Measurements from ENCODE around the gene SUSD3. TPM values are rescaled to one million over a fixed set of nuclear protein-coding genes. Genes with fewer than 3 reads are reported as not detected.

The SUSD3 gene
- total and polyA plus RNA-seq, 2 of the 4 experiments (the other 2 are of a cell fraction), result 0.54 to 1.5 TPM

DNA sequence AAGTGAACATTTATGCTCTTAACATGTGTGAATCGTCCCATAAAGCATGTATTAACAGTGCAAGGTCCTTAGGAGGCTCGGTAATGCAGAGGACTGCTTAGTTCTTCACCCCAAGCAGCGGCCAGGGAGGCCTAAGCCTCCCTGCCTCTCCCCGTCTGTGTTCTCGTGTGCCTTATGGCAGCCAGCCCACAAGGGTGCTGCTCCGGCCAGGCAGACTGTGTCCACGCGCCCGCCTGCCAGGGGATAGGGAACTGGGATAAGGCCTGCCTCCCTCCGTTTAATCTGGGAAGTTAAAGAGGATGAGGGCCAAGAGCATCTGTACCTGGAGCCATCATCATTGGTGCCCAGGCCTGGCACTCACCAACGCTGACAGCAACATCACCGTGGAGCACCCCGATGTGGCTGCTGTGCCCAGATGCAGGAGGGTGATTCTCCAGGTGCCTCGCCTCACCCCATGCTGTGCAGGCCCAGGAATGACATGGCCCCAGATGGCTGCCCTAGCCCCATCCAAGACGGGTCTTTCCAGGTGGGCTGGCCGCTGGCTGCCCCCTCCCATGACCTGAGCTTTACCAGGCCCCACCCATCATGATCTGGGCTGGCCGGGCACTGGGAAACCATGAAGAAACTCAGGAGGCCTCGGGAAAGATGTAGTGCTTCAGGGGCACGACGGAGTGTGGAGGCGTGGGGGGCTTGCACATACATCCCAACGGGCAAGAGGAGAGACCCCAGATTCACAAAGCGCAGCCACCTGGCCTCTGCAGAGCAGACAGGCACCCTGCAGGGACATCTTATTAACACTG, 35.6 kb upstream of the SUSD3 start:
- intact Hi-C loops (cut with micrococcal nuclease), result no loop called here
- DNase-seq, result no peak

More for the DNA sequence above, 35.6 kb upstream of the SUSD3 start:
- no peaks in the 10 kb centered on the region for H3K79me1 ChIP-seq (ENCODE audit: low read depth in 1 of 2, low read length in 2 of 2)
- no peak overlapping the region for H2BK120ac ChIP-seq (ENCODE audit: low read depth, low read length)
- no peak overlapping the region for H2BK20ac ChIP-seq (ENCODE audit: low read depth, low read length)
- H3K9me3 ChIP-seq (ENCODE audit: control insufficient read depth, insufficient read depth, low read length), result no peaks in the 10 kb centered on the region
- no peak overlapping the region for H2BK15ac ChIP-seq (ENCODE audit: low read depth, low read length)
- no peak overlapping the region for H3K23ac ChIP-seq (ENCODE audit: low read depth, low read length)
- peaks cover 8% of the 10 kb centered on the region for H3K27me3 ChIP-seq (ENCODE audit: control insufficient read depth, insufficient read depth, low read length)
- no peaks in the 10 kb centered on the region for H3K4me1 ChIP-seq (ENCODE audit: control insufficient read depth, insufficient read depth, low read length)
- no peak overlapping the region for H3K4ac ChIP-seq (ENCODE audit: low read depth, low read length)
- WGBS, 2 experiments (ENCODE audit: extremely low coverage in 2 of 2, insufficient read length in 1 of 2), result 77% methylated on average over 13 of the region's 23 CpGs; no CpG with 5 or more reads in 1 of the 2 experiments
- dilution Hi-C loops (cut with HindIII; ENCODE audit: low sequenced_read_pairs, unreplicated experiment), result no loop called here
- H4K20me1 ChIP-seq (ENCODE audit: insufficient read depth, low read length), result no peaks in the 10 kb centered on the region
- H2AK5ac ChIP-seq (ENCODE audit: low read depth, low read length), result no peak overlapping the region
- TF ChIP-seq MXI1 (IDR thresholded peaks at IDR 0.05; ENCODE audit: borderline replicate concordance, low read depth, low read length) (no peak), SMC3 (IDR thresholded peaks at IDR 0.05; ENCODE audit: low read depth, low read length) (no peak), MAFK (IDR thresholded peaks at IDR 0.05; ENCODE audit: low read depth, low read length) (no peak), FOS (IDR thresholded peaks at IDR 0.05; ENCODE audit: low read depth, low read length) (no peak), RFX5 (IDR thresholded peaks at IDR 0.05; ENCODE audit: low read depth, low read length) (no peak), CHD1 (IDR thresholded peaks at IDR 0.05; ENCODE audit: low read depth, low read length) (no peak), RAD21 (IDR thresholded peaks at IDR 0.05; ENCODE audit: low read length) (no peak), BHLHE40 (IDR thresholded peaks at IDR 0.05; ENCODE audit: low read depth, low read length) (no peak), NFE2L2 (IDR thresholded peaks at IDR 0.05; ENCODE audit: low read depth, low read length) (no peak), MAZ (IDR thresholded peaks at IDR 0.05; ENCODE audit: borderline replicate concordance, low read depth, low read length) (no peak), CEBPB (IDR thresholded peaks at IDR 0.05; ENCODE audit: low read depth, low read length) (no peak), POLR2A (IDR thresholded peaks at IDR 0.05; ENCODE audit: low read depth, low read length) (no peak), RCOR1 (IDR thresholded peaks at IDR 0.05; ENCODE audit: insufficient replicate concordance, low read length) (no peak)
- TF ChIP-seq, protein P1, sequence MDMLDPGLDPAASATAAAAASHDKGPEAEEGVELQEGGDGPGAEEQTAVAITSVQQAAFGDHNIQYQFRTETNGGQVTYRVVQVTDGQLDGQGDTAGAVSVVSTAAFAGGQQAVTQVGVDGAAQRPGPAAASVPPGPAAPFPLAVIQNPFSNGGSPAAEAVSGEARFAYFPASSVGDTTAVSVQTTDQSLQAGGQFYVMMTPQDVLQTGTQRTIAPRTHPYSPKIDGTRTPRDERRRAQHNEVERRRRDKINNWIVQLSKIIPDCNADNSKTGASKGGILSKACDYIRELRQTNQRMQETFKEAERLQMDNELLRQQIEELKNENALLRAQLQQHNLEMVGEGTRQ (IDR thresholded peaks at IDR 0.05; ENCODE audit: low read depth, low read length), result no peak
- TF ChIP-seq, protein P2, sequence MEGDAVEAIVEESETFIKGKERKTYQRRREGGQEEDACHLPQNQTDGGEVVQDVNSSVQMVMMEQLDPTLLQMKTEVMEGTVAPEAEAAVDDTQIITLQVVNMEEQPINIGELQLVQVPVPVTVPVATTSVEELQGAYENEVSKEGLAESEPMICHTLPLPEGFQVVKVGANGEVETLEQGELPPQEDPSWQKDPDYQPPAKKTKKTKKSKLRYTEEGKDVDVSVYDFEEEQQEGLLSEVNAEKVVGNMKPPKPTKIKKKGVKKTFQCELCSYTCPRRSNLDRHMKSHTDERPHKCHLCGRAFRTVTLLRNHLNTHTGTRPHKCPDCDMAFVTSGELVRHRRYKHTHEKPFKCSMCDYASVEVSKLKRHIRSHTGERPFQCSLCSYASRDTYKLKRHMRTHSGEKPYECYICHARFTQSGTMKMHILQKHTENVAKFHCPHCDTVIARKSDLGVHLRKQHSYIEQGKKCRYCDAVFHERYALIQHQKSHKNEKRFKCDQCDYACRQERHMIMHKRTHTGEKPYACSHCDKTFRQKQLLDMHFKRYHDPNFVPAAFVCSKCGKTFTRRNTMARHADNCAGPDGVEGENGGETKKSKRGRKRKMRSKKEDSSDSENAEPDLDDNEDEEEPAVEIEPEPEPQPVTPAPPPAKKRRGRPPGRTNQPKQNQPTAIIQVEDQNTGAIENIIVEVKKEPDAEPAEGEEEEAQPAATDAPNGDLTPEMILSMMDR (conservative IDR thresholded peaks at IDR 0.05; ENCODE audit: low read depth, low read length), result no peak
- TF ChIP-seq, protein P3, sequence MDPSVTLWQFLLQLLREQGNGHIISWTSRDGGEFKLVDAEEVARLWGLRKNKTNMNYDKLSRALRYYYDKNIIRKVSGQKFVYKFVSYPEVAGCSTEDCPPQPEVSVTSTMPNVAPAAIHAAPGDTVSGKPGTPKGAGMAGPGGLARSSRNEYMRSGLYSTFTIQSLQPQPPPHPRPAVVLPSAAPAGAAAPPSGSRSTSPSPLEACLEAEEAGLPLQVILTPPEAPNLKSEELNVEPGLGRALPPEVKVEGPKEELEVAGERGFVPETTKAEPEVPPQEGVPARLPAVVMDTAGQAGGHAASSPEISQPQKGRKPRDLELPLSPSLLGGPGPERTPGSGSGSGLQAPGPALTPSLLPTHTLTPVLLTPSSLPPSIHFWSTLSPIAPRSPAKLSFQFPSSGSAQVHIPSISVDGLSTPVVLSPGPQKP (IDR thresholded peaks at IDR 0.05; ENCODE audit: borderline replicate concordance, low read depth, low read length), result no peak
- no peak overlapping the region for H4K8ac ChIP-seq (ENCODE audit: low read depth in 2 of 2, low read length in 2 of 2)
- in situ Hi-C loops (cut with MboI; ENCODE audit: low sequenced_read_pairs), result loop anchor here (25.0 kb wide), 1 partner anchor 289 kb away; no protein-coding TSS in a partner anchor
- no peak overlapping the region for H4K5ac ChIP-seq (ENCODE audit: low read depth, low read length)
- H2AK9ac ChIP-seq (replicated peaks; ENCODE audit: low read depth, low read length, poor library complexity), result no peak overlapping the region
- ChIA-PET CTCF (no interaction called here), POLR2A (ENCODE audit: unreplicated experiment) (no interaction called here)
- no peak overlapping the region for H3K18ac ChIP-seq (ENCODE audit: low read depth, low read length)
- H3K14ac ChIP-seq (replicated peaks; ENCODE audit: low read depth, low read length), result no peak overlapping the region
- H2AFZ ChIP-seq (replicated peaks; ENCODE audit: low read length, poor library complexity), result no peak overlapping the region
- H3K4me3 ChIP-seq (ENCODE audit: insufficient read depth, low read depth, low read length), result no peak overlapping the region
- no peak overlapping the region for H3K4me2 ChIP-seq (ENCODE audit: low read depth, low read length)
- no TSS peak for BruUV-seq (replicated peaks)
- H3K9me1 ChIP-seq (ENCODE audit: insufficient read depth, low read length), result no peaks in the 10 kb centered on the region
- no peak overlapping the region for H3K9ac ChIP-seq (ENCODE audit: low read depth, low read length)
- ATAC-seq (ENCODE audit: low read depth), result no peak
- no peak overlapping the region for H3K27ac ChIP-seq (ENCODE audit: insufficient read depth, low read length)
- no peak overlapping the region for H4K91ac ChIP-seq (ENCODE audit: insufficient read depth, low read depth, low read length)
- no peak overlapping the region for H2BK5ac ChIP-seq (ENCODE audit: low read depth, low read length, poor library complexity, severe bottlenecking)
- H3K36me3 ChIP-seq (ENCODE audit: control insufficient read depth, insufficient read depth, low read length), result no peaks in the 10 kb centered on the region
- H3K56ac ChIP-seq (ENCODE audit: extremely low read depth, insufficient read depth, low read length), result no peak overlapping the region
